ENCODE results near the gene PDSS2.

DNA sequence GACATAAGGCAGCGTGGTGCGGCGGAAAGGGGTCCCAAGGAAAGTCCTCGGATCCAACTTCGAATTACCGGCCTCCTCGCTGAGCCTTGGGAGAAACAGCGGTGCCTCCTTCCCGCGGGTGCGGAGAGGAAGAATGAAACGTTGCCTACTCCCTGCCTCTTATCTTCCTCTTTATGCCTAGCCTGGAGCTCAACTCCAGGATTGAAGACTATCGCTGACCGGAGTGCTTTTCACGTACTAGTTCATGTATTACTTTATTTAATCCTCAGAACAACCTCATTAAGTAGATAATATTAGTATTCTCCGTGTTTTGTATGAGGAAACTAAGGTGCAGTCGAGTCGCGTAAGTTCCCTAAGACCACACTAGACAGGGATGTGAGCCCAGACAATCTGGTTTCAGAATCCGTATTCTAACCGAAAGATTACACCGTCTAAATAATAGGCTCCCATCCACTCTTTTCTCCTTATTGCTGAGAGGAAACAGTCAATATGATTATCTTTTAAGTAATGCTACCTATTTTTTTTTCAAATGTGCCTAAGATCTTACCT lies 793 bp upstream of the PDSS2 start:
- TF ChIP-seq, protein P1, sequence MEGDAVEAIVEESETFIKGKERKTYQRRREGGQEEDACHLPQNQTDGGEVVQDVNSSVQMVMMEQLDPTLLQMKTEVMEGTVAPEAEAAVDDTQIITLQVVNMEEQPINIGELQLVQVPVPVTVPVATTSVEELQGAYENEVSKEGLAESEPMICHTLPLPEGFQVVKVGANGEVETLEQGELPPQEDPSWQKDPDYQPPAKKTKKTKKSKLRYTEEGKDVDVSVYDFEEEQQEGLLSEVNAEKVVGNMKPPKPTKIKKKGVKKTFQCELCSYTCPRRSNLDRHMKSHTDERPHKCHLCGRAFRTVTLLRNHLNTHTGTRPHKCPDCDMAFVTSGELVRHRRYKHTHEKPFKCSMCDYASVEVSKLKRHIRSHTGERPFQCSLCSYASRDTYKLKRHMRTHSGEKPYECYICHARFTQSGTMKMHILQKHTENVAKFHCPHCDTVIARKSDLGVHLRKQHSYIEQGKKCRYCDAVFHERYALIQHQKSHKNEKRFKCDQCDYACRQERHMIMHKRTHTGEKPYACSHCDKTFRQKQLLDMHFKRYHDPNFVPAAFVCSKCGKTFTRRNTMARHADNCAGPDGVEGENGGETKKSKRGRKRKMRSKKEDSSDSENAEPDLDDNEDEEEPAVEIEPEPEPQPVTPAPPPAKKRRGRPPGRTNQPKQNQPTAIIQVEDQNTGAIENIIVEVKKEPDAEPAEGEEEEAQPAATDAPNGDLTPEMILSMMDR (IDR thresholded peaks at IDR 0.05 in 8 of 11, conservative IDR thresholded peaks at IDR 0.05 in 3 of 11), result no peak
- TF ChIP-seq POLR2A (IDR thresholded peaks at IDR 0.05), result no peak
- no peak for TF ChIP-seq POLR2AphosphoS5 (IDR thresholded peaks at IDR 0.05)
